NCI-H774 (cell line): Measurements from ENCODE around the gene APLP2.
"Not testable (repeated sequence)": the region's sequence is repeated elsewhere in the genome, so short reads cannot be mapped to it uniquely, and the experiment has no call there.

ENCODE experiments used
- DNase-seq: peaks from one replicate; lab custom pipeline; 2025; lab: John Stamatoyannopoulos, UW

APLP2 gene

DNA sequence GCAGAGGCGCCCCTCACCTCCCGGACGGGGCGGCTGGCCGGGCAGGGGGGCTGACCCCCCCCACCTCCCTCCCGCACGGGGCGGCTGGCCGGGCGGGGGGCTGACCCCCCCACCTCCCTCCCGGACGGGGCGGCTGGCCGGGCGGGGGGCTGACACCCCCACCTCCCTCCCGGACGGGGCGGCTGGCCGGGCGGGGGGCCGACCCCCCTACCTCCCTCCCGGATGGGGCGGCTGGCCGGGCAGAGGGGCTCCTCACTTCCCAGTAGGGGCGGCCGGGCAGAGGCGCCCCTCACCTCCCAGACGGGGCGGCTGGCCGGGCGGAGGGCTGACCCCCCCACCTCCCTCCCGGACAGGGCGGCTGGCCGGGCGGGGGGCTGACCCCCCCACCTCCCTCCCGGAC, 21.5 kb downstream of the APLP2 start:
- not testable (repeated sequence) for DNase-seq

GRCh38 chr11:130092661-130093060, 23.0 kb downstream of the APLP2 start:
- no peak for DNase-seq

DNA sequence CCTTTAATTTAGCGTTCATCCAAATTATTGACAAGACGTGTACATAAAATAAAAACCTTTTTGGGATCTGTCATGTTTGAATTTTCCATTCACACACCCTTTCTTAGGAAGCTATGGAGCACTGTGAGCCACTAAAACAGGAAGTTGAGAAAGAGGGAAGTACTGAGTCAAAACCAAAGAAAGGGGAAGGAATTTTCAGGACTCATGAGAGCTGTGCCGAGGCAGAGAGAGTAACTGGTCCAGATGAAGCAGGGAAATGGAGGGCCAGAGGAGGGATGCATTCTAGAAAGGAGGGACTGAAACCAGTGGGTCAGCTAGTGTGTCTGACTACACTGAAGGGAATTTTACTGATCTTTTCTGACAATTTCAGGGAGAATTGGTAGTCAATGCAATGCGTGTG, 24.9 kb downstream of the APLP2 start:
- no peak for DNase-seq

- no peak for DNase-seq
Observed at GRCh38 chr11:130095326-130095725, 25.6 kb downstream of the APLP2 start.

- no peak for DNase-seq
Observed at GRCh38 chr11:130096042-130096441, 26.3 kb downstream of the APLP2 start.

DNA sequence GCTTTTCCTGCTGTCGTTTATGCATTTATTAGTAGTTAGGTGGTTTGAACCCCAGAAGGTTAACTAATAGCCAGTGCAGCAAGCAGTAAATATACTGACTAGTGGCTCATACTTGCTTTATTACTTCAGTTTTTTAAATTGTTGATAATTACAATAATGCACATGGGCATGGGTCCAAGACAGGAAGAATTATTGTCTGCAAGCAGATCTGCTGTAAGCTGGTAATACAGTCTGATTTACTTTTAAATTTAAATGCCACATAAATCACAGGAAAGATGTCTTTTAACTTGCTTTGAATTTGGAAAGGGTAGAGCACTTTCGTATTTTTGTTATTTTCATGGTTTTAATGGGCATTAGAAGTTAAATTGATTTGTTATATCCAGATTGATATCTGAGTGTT, 27.1 kb downstream of the APLP2 start:
- DNase-seq = no peak

- DNase-seq = no peak
Observed at GRCh38 chr11:130097285-130097684, 27.6 kb downstream of the APLP2 start.

DNA sequence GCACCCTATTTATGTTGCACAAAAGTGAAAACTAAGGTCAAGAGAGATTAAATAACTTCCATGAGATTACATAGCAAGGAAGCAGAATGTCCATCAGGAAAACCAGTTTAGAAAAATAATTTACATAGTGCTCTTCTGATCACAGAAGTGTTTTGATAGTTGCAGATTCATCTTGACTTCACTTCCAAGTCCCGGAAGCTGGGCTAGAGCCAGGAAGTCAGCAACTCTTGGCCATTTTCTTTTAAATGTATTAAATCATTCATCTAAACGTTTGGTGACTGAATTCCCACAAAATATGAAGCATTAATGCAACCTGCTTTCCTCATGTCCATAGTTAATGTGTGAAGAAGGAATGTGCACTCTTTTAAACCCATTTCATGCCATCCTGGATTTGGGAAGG, 29.7 kb downstream of the APLP2 start:
- no peak for DNase-seq

- no peak for DNase-seq
Observed at GRCh38 chr11:130100381-130101095, 30.8 kb downstream of the APLP2 start.

DNA sequence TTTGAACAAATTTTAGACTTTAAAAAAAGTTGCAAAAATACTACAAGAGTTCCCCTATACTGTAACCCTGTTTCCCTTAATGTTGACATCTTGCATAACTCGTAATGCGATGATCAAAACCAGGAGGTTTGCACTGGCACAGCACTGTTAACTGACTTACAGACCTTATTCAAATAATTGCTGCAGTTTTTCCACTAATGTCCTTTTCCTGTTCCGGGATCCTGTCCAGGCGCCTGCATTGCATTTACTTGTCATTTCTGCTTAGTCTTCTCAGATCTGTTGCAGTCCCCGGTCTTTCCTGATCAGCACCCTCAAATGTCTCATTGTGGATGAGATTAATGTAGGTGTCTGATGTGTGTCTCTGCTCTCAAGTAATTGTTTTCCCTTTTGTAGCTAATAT, 32.0 kb downstream of the APLP2 start:
- no peak for DNase-seq

GRCh38 chr11:130102301-130103249, 32.9 kb downstream of the APLP2 start:
- no peak for DNase-seq

GRCh38 chr11:130103296-130103814, 33.7 kb downstream of the APLP2 start:
- DNase-seq = no peak

DNA sequence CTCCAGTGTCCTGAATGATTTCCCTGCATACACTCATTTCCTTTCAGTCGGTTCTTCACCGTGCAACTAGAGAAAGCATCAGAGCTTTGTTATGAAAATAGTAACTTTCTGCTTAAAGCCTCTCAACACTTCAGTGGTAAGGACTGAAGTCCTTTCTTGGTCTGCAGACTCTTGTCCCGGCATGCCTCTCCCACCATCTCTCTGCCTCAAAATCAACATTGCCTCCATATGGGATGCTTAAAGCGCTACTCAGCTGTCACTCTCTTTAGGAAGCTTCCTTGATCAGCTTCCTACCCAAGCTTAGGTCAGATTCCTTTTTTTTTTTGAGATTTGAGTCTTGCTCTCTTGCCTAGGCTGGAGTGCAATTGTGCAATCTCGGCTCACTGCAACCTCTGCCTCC, 36.7 kb downstream of the APLP2 start:
- DNase-seq = no peak

- not testable (repeated sequence) for DNase-seq
Observed at GRCh38 chr11:130108671-130109070, 39.0 kb downstream of the APLP2 start.

- no peak for DNase-seq
Observed at GRCh38 chr11:130109386-130109785, 39.7 kb downstream of the APLP2 start.

- DNase-seq = no peak
Observed at GRCh38 chr11:130110339-130111108, 40.8 kb downstream of the APLP2 start.

GRCh38 chr11:130112071-130112830, 42.6 kb downstream of the APLP2 start:
- no peak for DNase-seq

- DNase-seq = no peak
Observed at GRCh38 chr11:130114281-130114680, 44.6 kb downstream of the APLP2 start.

DNA sequence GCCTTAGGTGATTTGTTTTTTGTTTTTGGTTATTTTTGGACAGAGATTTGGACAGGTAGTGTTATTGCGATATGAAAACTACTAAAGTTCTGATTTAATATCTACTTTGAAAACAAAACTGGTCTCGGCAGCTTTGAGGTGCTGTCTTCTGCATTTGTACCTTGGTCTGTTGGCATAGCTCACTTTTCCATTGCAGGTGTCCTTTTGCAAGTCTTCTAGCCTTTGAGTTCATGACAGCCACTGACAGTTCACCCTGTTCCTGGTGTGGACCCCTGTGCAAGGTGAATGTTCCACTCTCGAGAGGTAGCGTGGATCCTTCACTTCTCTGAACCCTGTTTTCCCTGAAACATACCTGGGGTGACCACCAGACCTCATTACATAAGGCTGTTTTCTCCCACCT, 45.0 kb downstream of the APLP2 start:
- no peak for DNase-seq

DNA sequence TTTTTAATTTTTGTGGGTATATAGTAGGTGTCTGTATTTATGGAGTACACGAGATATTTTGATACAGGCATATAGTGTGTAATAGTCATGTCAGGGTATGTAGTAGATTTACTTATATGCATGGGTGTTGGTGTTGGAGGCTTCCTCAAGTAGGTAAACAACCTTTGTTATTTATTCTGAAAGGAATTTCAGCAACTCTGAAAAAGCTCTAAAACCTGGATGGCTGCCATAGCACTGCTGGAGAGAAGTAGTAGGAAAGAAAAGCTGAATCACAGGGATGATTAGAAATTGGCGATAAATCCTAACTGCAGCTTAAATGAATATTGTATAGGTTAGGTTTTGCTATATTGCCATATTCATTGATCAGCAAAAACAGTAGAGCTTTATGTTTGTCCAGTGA, 45.5 kb downstream of the APLP2 start:
- DNase-seq = no peak

DNA sequence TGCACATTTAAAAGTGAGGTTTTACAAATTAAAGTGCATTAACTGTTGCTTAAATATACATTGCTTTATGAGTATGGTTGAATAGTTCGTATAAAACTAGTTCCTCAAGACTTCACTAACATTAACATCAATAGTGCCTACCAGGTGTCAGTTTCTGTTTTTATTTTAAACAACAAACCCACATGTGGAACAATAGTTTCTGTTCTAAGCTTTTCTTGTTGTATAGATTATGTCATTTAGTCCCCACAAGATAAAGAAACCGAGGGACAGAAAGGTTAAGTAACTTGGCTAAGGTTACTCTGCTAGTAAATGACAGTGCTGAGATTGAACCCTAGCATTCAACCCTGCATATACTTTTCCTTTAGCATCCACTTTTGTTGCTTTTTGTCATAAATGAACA, 48.5 kb downstream of the APLP2 start:
- no peak for DNase-seq
